Right atrium auricular region (tissue), 2 donors: Measurements from ENCODE around the gene SRRM4. TPM values are rescaled to one million over a fixed set of nuclear protein-coding genes. Genes with fewer than 3 reads are reported as not detected.

Experiments
- DNase-seq: peaks from one replicate; pipeline ENCODE4 v3.0.0-alpha.2; 2019; ENCODE audit warnings: low spot score
- H3K27ac ChIP-seq, 2 donors: fragments of 200-600 bp; sonication (generic); 1 replicate in 1 of 2; 2 replicates in 1 of 2; pipeline ENCODE4 v1.5.1; 2016 to 2019
- H3K27me3 ChIP-seq, 2 donors: fragments of 200-600 bp; sonication (generic); one replicate each; pipeline versions ENCODE4 v1.5.1 to v1.6.0; 2017 to 2019
- H3K36me3 ChIP-seq: fragments of 200-600 bp; sonication (generic); one replicate; pipeline ENCODE4 v1.5.1; 2016
- H3K4me1 ChIP-seq, 2 donors: fragments of 200-600 bp; sonication (generic); one replicate each; pipeline versions ENCODE4 v1.5.1 to v1.6.0; 2017 to 2019
- H3K4me3 ChIP-seq, 2 donors: fragments of 200-600 bp; sonication (generic); 1 replicate in 1 of 2; 2 replicates in 1 of 2; pipeline ENCODE4 v1.5.1; 2017 to 2019; ENCODE audit warnings: mild to moderate bottlenecking in 1 of 2, moderate library complexity in 1 of 2
- H3K9me3 ChIP-seq, 2 donors: fragments of 200-600 bp; sonication (generic); one replicate each; pipeline ENCODE4 v1.5.1; 2019
- total RNA-seq, 2 donors: library from RNA; depleted of rRNA; stranded (reverse); fragments of >200 nt; gene quantifications; one replicate each; pipeline ENCODE4 v1.1.0, GENCODE V29; 2016
- TF ChIP-seq, protein P1 (sequence below), 2 donors: fragments of 200-600 bp; sonication (generic); IDR thresholded peaks; one replicate each; pipeline ENCODE4 v1.5.1; 2019; ENCODE audit warnings: antibody characterized with exemption in 2 of 2

SRRM4 gene
- total RNA-seq, 2 donors from 2014 or later = 0.08 TPM; not detected in 1

- Histone ChIP-seq H3K36me3 (no peaks in the 10 kb centered on the region), H3K4me1 (no peaks in the 10 kb centered on the region), H3K27me3 (no peaks in the 10 kb centered on the region), H3K4me3 (no peak overlapping the region), H3K9me3 (no peaks in the 10 kb centered on the region), H3K27ac (no peak overlapping the region)
- DNase-seq = no peak
- TF ChIP-seq, protein P1, sequence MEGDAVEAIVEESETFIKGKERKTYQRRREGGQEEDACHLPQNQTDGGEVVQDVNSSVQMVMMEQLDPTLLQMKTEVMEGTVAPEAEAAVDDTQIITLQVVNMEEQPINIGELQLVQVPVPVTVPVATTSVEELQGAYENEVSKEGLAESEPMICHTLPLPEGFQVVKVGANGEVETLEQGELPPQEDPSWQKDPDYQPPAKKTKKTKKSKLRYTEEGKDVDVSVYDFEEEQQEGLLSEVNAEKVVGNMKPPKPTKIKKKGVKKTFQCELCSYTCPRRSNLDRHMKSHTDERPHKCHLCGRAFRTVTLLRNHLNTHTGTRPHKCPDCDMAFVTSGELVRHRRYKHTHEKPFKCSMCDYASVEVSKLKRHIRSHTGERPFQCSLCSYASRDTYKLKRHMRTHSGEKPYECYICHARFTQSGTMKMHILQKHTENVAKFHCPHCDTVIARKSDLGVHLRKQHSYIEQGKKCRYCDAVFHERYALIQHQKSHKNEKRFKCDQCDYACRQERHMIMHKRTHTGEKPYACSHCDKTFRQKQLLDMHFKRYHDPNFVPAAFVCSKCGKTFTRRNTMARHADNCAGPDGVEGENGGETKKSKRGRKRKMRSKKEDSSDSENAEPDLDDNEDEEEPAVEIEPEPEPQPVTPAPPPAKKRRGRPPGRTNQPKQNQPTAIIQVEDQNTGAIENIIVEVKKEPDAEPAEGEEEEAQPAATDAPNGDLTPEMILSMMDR (IDR thresholded peaks at IDR 0.05) = no peak
These were observed 164.0 kb downstream of the SRRM4 start for GRCh38 chr12:119145367-119145766.

GRCh38 chr12:119147847-119148448, 166.6 kb downstream of the SRRM4 start:
- TF ChIP-seq, protein P1 (IDR thresholded peaks at IDR 0.05) = no peak
- Histone ChIP-seq H3K27me3 (no peaks in the 10 kb centered on the region), H3K9me3 (peaks cover 0 to 16% of the 10 kb centered on the region in 2 donors), H3K36me3 (no peaks in the 10 kb centered on the region), H3K4me1 (no peaks in the 10 kb centered on the region), H3K27ac (peak overlapping the region in 1 of 2 donors; percentile 41), H3K4me3 (no peak overlapping the region)
- DNase-seq = no peak

GRCh38 chr12:119149270-119149669, 167.9 kb downstream of the SRRM4 start:
- H3K27ac ChIP-seq = no peak overlapping the region
- DNase-seq = no peak

DNA sequence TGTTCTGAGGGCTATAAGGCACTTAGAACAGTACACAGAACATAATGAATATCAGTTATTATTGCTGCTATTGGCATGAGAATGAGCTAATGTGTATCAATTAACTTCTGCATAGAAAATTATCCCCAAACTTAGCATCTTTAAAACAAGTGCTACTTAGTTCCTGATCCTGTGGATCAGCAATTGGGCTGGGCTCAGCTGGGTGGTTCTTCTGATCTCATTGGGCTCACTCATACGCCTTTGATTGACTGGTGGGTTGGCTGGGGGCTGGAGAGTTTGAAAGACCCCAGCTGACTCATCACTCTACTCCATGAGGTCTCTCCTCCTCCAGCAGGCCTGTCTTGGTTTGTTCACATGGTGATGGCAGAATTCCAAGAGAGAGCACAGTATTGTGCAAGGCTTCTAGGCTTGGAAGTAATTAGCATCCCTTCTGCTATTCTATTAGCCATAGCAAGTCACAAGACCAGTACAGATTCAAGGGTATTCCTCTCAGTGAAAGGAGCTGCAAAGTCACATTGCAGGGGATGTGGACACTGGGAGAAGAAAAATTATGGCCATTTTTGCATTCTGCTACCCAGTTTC, 170.2 kb downstream of the SRRM4 start:
- no peak for DNase-seq
- TF ChIP-seq, protein P1 (IDR thresholded peaks at IDR 0.05) = no peak
- no peaks in the 10 kb centered on the region for H3K36me3 ChIP-seq
- no peaks in the 10 kb centered on the region for H3K27me3 ChIP-seq
- peaks cover 0 to 16% of the 10 kb centered on the region in 2 donors for H3K9me3 ChIP-seq
- no peaks in the 10 kb centered on the region for H3K4me1 ChIP-seq
- H3K4me3 ChIP-seq = no peak overlapping the region
- H3K27ac ChIP-seq = no peak overlapping the region

More at GRCh38 chr12:119149270-119149669, 167.9 kb downstream of the SRRM4 start:
- no peaks in the 10 kb centered on the region for H3K36me3 ChIP-seq
- no peaks in the 10 kb centered on the region for H3K27me3 ChIP-seq
- H3K9me3 ChIP-seq = peaks cover 0 to 16% of the 10 kb centered on the region in 2 donors
- TF ChIP-seq, protein P1 (IDR thresholded peaks at IDR 0.05) = no peak
- no peaks in the 10 kb centered on the region for H3K4me1 ChIP-seq
- H3K4me3 ChIP-seq = no peak overlapping the region

GRCh38 chr12:119153477-119154434, 172.4 kb downstream of the SRRM4 start:
- DNase-seq = peak; percentile 69
- TF ChIP-seq, protein P1 (IDR thresholded peaks at IDR 0.05) = no peak
- no peaks in the 10 kb centered on the region for H3K27me3 ChIP-seq
- H3K36me3 ChIP-seq = no peaks in the 10 kb centered on the region
- peaks cover 0 to 16% of the 10 kb centered on the region in 2 donors for H3K9me3 ChIP-seq
- no peak overlapping the region for H3K4me3 ChIP-seq
- H3K27ac ChIP-seq = no peak overlapping the region
- peaks cover 0 to 19% of the 10 kb centered on the region in 2 donors for H3K4me1 ChIP-seq
